GM19238 (cell line): ENCODE results near the gene CCDC197.

Experiments used
- DNase-seq: peaks from one replicate; pipeline ENCODE4 v3.0.0; 2011; ENCODE audit warnings: low spot score; ENCODE audit not compliant: insufficient read length

Gene CCDC197

DNA sequence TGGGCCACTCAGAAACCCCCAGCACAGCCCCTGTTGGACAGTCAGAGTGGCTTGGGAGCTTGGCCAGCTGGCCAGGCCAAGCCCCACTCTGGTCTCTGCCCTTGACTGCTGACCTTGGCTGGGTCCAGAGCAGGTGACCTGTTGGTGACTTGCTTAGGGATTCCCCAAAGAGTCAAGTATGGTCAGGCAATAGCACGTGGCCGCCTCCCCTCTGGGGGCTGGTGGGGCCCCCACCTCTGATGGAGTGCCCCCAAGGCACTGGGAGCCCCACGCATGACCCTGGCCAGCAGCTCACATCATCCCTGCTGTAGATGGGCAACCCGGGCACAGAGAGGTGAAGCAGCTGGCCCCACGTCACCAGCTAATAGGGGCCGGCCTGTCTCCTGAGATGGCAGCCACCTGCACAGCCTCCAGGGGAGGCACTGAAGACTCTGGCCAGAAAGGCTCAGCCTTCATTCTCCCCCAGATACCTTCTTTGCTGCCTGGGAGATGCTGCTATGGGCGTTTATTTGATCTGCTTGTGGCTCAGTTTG lies 1.8 kb downstream of the CCDC197 start:
- no peak for DNase-seq

GRCh38 chr14:93999573-93999972 lies 2.5 kb downstream of the CCDC197 start:
- DNase-seq = no peak

DNA sequence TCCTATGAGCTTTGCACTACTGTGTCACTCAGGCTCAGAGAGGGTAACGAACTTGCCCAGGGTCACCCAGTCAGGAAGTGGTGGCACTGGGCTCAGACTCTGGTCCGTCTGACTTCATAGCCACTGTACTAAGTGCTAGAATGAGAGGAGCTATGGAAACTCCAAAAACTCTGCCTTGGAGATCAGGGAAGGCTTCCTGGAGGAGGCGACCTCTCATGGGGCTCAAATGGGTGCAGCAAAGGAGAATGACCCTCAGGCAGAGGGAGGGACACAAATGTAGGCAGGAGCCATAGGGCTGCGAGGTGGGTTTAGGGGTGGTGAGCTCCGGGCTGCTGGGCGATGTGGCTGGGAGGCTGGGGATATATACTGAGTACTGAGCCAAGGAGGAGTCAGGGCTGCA lies 3.2 kb downstream of the CCDC197 start:
- no peak for DNase-seq

DNA sequence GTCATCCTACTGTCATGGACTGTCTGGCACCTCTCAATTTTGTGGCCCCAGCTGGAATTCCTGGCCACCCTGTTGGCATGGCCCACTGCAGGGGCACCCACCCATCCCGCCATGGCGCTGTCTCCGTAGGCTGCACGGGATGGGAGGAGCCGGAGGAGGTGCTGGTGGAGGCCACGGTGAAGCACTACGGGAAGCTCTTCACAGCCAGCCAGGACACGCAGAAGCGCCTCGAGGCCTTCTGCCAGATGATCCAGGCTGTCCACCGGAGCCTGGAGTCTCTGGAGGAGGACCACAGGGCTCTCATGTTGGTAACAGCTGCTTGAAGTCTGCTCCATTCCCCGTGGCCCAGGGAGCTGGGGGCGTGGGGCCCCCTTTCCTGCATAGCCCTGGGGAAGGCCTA lies 3.9 kb downstream of the CCDC197 start:
- DNase-seq = no peak

DNA sequence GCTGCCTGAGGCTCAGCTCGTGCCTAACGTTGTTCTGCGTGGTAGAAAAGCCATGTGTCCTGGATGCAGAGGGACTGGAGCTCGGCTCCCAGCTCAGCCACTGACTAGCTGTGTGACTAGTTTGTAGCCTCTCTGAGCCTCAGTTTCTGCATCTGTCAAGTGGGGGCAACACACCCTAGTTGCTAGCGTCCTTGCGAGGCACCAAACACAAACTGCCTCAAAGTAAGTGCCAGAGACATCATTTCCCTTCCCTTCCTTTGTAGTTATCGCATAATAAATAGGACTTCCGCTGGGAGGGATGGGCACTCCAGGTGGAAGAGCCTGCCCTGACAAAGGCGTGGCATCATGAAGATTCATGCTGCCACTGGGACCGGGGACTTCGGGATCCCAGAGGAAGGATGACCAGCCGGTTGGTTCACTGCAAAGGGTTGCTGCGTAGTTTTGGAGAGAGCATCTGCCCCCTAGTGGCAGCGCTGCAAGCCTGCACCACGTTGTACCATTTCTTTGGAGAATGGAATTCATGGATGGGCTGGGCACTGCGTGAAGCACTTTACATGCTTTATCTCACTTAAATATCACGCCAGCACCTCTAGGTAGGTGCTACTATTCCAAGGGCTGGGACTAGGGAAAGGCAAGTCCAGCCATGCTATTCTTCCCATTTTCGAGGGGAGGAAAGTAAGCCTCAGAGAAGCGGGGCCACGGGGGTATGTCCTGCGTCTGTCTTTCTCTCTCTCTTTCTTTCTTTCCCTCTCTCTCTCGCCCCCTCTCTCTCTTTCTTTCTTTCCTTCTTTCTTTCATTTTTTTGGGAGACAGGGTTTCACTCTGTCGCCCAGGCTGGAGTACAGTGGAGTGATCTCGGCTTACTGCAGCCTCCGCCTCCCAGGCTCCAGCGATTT lies 4.6 kb downstream of the CCDC197 start:
- DNase-seq = peak; percentile 66

- DNase-seq = no peak
Measured at GRCh38 chr14:94003397-94003796, 6.3 kb downstream of the CCDC197 start.

DNA sequence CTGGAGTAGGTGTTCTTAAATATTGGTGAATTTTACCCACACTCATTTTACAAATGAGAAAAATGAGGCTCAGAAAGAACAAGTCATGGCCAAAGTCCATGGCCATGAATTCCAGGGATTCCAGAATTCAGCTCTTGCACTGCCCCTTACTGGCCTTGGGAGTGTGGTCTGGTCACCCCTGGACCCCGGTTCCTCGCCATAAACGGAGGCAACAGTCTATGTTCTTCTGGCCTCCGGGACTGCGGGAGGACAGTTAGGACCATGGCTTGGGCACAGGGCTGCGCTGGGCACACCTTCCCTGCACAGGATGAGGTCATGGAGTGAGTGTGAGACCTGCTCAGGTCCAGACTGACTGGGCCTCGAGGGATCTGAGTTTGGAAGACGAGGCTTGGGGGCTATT lies 6.9 kb downstream of the CCDC197 start:
- no peak for DNase-seq

DNA sequence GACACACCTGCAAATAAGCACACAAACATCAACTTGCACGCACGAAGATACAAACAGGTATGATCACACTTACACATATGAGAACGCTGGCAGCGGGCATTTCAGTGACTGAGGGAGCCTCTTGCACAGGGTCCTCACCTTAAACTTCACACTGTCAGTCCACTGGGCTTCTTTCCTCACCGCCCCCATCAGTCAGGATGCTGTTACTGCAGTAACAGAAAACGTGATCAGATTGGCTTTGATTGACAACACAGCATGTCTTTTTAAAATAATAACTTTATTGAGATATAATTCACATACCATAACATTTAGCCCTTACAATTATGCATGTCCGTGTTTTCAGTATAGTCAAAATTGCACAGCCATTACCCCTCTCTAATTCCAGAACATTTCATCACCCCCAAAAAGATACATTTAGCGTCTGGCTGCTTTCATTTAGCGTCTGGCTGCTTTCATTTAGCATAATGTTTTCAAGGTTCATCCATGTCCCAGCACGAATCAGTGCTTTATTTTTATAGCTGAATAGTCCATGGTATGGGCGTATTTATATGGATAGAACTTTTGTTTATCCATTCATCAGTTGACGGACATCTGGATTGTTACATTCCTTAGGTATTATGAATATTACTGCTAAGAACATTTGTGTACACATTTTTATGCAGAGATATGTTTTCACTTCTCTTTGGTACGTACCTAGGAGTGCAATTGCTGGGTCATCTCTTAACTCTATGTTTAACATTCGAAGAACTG lies 8.4 kb downstream of the CCDC197 start:
- no peak for DNase-seq

DNA sequence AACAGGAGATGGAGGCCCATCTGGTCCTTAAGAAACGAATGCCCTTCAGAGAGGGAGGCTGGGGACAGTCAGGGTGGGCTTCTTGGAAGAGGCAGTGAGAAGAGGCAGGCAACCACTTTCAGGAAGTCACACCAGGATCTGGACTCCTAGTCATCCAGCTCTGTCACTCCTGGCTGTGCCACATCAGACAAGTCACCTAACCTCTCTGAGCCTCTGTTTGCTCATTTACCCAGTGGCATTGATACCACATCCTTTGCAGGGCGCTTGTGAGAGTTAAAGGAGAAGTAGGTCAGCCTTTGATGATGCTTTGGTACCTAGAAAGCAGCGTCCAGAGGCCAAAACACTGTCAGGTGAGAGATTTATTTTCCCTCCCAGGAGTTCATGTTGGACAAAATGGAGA lies 11.1 kb downstream of the CCDC197 start:
- DNase-seq = no peak

DNA sequence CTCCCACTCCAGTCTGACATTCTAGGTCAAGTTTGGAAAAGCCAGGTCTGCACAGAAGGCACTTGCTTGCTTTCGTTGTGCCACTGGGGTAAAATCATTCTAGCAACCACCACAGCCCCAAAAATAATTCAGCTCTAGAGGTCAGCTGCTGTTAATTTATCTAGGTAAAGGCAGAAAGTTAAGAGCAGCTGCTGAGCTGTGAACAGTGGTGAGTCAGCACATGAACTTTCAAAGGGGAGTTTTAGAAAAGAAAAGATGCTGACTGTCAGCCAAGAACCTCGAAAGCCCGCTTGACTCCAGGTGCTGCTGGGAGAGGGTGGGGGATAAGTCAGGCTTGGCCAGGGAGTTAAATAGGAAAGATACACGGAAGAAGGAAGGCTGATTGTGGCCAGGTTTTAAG lies 12.7 kb downstream of the CCDC197 start:
- no peak for DNase-seq

DNA sequence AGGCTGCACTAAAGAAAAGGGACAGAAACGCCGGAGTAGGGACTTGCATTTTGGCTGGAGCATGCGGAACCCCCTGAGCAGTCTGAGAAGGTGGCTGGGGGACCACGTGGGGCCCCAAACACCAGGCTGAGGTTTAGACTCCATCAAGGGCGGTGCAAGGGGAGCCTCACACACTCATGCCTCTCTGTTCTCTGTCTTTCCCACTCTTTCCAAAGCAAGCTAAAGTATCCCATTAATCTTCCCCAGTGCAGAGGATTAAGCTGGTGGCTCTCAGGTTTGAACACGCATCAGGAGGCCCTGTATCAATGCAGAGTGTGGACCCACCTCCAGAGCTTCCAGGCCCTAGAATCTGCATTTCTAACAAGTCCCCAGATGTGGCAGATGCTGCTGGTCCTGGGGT lies 13.5 kb downstream of the CCDC197 start:
- no peak for DNase-seq

DNA sequence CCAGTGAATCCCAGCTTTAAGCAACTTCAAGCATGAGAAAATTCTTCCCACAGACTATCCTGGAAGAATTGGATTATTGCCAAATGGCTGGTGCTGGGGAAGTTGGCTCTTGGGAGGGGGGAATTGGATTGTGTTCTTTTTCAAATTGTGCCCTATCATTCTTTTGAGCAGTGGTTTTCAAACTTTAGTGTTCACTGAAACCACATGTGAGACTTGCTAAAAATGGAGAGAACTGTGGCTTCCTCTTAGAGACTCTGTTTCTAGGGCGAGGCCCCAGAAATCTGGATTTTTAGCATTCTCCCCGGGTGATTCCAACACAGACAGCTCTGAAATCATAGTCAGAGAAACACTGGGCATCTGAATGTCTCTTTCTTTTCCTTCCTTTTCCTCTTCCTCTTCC lies 14.7 kb downstream of the CCDC197 start:
- DNase-seq = no peak

- no peak for DNase-seq
Measured at GRCh38 chr14:94014382-94014781, 17.3 kb downstream of the CCDC197 start.

DNA sequence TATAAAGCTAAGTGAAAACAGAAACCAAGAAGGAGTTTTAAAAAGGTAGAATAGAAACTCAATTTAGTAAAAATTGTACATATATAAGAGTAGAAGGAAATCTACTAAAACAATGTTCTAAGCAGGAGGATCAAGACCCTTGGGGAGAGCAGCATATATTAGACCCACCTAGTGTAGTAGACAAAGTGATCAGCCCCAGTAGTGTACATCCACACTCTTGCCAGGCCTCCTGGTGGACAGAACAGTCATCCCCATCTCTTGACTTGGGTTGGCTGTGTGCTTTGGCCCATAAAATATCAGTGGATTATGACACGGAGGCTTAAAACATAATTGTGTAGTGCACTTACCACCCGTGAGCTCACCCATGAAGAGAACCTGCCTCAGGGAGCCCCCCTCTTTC lies 18.1 kb downstream of the CCDC197 start:
- no peak for DNase-seq

GRCh38 chr14:94016446-94016976 lies 19.4 kb downstream of the CCDC197 start:
- no peak for DNase-seq

DNA sequence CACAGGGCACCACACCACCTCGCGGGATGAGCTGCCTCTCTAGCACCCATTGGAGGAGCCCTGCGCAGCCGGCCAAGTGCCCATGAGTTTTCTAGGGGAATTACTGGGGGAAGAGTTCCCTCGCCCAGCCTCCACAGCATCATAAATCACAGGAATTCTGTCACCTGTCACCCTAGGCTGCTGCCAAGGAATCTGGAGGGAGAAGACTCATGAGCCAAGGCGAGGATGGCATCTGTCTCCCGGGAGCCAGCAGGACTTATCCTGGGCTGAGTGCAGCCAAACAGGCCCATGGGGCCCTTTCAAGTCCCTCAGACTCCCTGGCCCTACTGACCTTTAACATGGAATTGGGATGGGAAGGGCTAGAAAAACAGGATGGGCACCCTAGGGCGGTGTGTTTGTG lies 21.2 kb downstream of the CCDC197 start:
- DNase-seq = no peak

GRCh38 chr14:94019329-94019728 lies 22.2 kb downstream of the CCDC197 start:
- DNase-seq = no peak

DNA sequence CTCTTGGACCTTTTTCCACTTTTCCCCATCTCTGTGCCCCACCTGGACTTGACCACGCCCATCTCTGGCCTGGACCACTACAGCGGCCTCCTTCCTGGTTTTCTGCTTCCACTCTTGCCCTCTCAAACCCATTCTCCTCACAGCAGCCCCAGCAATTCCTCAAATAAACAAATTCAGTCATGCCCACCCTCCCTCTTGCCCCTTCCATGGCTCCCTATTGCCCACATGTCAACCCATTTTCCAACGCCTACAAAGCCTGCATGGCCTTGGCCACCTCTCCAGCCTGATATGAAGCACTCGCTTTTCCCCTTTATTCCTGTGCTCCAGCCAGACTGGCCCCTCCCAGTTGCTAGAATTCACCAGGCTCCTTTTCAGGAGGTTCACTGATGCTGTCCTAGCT lies 23.2 kb downstream of the CCDC197 start:
- DNase-seq = no peak

DNA sequence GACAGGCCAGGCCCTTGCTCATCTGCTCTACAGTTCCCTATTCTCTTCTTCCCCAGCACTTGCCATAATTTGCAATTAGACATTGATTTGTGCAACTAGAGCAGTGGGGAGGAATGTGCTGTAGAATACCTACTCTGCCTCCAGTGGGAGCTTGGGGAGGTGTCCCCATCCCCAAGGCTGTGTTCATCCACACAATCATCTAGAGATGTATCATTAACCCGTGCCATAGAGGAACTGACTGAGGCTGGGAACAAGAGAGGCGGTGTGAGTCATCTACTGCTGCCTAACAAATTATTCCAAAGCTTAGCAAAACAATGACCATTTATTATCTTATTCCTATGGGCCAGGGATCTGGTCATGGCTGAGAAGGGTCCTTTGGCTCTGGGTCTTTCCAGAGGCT lies 23.9 kb downstream of the CCDC197 start:
- DNase-seq = no peak

DNA sequence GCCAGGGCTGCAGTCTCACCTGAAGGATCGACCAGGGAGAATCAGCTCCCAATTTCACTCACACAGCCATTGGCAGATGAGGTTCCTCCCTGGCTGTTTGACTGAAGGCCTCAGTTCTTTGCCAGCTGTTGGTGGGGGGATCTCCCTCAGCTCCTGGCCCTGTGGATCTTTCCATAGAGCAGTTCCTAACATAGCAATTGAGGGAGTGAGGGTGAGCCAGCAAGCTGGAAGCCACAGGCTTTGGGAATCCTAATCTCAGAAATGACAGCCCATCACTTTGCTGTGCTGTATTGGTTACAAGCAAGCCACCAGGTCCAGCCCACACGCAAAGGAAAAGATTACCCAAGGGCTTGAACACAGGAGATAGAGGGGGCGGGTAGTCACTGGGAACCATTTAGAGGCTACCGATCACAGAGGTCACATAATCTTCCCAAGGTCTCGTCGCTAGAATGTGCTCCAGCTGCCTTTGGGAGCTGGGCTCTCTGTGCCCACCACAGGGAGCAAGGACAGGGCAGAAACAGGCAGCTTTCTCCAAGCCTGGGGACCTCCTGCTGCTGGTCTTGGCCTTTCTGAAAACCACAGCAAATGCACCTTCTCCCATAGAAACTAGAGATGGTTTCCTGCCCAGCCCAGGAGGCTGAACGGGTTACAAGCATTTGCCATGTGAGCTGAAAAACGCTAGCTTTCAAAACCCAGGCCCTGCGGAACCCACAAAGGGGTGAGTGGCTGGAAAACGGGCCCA lies 24.5 kb downstream of the CCDC197 start:
- DNase-seq = no peak
